ENCODE data around the gene PTPRN2. TPM values are rescaled to one million over a fixed set of nuclear protein-coding genes. Genes with fewer than 3 reads are reported as not detected.

PTPRN2 gene
- total RNA-seq, 1 donor from 2014 or later, result 0.33 TPM

GRCh38 chr7:157524731-157525130 is 1062.9 kb downstream of the PTPRN2 start:
- DNase-seq (ENCODE audit: low spot score), result no peak
- no peak for ATAC-seq

DNA sequence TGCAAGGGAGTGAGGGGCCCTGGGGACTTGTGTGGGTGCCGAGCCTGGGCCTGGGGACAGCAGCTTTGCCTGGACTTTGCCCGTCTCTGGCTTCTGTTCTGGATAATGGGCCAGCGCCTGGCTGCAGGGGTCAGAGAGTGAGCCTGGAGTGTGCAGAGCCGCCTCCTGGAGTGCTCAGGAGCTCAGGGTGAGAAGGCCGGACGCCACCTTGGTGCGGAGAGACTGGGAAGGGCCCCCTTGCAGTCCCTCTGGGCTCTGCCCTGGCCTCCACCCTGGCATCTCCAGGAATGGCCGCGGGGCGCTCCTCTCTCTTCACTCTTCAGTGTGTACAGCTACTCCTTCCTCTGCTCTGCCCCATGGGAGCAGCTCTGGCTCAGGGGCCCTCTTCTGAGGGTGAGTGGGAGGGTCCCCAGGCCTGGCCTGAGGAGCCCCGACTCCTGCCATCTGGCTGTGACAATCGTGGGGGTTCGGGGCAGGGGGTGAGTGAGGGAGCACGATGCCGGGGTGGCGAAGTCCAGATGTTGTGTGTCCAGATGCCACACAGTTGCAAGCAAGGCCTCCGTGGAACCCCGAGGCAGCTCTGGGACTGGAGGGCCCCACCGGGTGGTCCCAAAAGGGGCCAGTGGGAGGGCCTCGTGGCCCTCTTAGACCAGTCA is 1063.7 kb downstream of the PTPRN2 start:
- ATAC-seq (no peak), DNase-seq (ENCODE audit: low spot score) (peak; percentile 41)

DNA sequence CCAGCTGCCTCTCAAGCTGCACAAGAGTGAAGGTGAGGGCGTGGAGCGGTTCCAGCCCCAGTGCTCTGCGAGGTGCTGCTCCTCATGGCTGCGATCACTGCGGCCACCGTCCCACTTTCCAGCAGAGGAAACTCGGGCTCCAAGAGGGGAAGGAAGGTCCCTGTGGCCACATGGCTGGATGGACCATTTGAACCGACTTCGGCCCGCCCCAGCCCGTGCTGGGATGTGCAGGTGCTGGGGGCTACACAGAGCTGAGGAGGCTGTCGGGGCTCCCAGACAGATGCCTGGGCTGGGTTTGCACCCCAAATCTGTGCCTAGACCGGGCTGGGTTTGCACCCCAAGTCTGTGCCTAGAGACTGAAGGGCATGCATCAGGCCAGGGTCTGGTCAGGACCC is 1064.3 kb downstream of the PTPRN2 start:
- no peak for ATAC-seq
- no peak for DNase-seq (ENCODE audit: low spot score)

- ATAC-seq, result no peak
- DNase-seq (ENCODE audit: low spot score), result no peak
Observed at GRCh38 chr7:157522954-157523353, 1064.7 kb downstream of the PTPRN2 start.

- ATAC-seq (no peak), DNase-seq (ENCODE audit: low spot score) (peak; percentile 38)
Observed at GRCh38 chr7:157522189-157522588, 1065.4 kb downstream of the PTPRN2 start.

DNA sequence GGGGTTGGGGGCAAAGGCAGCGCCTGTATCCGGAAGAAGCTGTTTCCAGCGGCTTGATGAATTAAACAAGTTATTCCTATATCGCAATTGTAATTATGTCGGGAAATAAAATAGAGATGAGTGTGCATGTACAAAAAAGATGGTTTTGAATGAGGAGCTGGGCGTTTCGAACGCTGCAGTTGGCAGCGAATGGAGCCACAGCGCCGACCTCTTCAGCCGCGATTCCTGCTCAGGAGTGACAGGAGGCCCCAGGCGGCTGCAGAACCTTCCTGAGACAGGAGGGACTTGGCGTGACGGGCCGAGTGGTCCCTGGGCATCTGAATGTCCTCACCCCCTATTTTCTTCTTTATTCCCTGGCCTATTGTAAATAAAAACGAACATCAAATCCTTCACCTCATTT is 1065.9 kb downstream of the PTPRN2 start:
- peak; percentile 32 for DNase-seq (ENCODE audit: low spot score)
- no peak for ATAC-seq

DNA sequence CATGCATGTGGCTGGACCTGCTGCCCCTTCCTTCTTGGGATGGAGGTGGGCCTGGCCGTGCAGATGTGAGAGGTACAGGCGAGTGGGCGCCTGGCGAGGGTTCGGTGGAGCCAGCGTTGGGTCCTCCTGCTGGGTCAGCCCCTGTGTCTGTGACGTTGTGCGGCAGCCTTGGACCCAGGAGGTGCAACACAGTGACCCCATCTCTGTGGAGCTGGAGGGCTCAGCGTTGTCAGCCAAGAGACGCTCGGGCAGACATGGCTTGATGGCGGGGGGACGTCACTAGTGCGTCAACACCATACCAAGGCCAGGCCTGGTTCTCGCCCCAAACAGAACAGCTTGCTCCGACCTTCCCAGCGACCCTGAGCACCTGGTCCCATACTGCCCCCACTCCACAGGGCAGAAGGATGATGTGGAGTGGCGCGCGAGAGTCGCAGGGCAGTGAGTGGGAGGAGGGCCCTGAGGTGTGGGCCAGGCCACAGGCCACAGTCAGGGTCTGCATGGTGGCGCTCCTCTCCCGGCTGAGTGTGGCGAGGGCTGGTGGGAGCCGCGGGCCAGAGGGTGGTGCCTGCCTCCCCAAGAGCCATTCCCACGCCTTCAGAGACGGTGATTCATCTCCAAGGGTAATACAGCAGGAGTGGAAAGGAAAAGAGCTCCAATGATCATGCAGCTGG is 1066.4 kb downstream of the PTPRN2 start:
- DNase-seq (ENCODE audit: low spot score), result peak; percentile 42
- ATAC-seq, result no peak

- ATAC-seq (no peak), DNase-seq (ENCODE audit: low spot score) (no peak)
Observed at GRCh38 chr7:157520249-157520648, 1067.4 kb downstream of the PTPRN2 start.

- peak; percentile 38 for DNase-seq (ENCODE audit: low spot score)
- ATAC-seq, result no peak
Observed at GRCh38 chr7:157519798-157520244, 1067.8 kb downstream of the PTPRN2 start.

DNA sequence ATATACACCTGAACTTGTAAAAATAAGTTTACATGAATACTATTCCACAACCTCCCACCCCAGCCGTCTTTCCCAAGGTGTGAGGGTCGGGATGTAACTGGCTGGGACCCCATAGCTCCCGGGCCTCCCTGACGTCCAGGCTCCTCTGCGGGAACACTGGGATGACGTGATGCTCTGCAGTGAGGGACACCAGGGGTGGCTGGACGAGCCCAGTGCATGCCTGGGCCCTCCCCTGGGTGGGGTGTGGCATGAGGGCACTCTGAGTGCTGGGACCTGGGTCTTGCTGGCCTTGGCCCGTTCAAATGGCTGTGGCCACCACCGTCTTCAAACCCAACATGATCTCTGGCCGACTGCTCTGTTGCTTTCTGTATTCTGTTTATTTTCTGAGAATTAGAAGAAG is 1068.4 kb downstream of the PTPRN2 start:
- ATAC-seq (no peak), DNase-seq (ENCODE audit: low spot score) (peak; percentile 35)

DNA sequence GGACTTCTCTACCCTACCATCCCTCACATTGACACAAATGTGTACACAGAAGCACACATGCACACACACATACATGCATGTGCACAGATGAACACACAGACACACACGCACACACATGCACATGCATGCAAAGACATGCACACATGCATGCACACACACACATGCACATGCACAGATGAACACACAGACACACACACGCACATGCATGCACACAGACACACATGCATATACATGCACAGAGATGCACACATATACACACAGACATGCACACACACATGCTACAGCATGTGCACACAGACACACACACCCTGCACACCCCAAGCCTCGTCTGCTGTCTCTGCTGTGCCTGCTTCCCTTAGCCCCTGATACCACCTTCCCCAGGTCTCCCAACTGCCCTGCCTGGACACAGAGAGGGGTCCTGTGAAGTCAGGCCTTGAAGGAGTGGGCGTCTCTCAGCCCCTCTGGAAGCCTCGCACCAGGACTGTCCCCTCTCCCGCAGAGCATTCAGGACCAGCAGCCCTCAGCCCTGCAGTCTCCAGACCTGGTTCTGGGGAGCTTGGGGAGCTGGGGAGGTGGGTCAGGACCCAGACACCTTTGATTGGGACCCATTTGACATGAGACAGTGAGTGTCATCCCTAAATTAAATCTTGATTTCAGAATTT is 1069.0 kb downstream of the PTPRN2 start:
- ATAC-seq (no peak), DNase-seq (ENCODE audit: low spot score) (peak; percentile 40)

- ATAC-seq, result no peak
- peak; percentile 39 for DNase-seq (ENCODE audit: low spot score)
Observed at GRCh38 chr7:157517782-157518513, 1069.7 kb downstream of the PTPRN2 start.

- ATAC-seq (no peak), DNase-seq (ENCODE audit: low spot score) (peak; percentile 43)
Observed at GRCh38 chr7:157516911-157517781, 1070.5 kb downstream of the PTPRN2 start.

GRCh38 chr7:157516311-157516710 is 1071.3 kb downstream of the PTPRN2 start:
- no peak for ATAC-seq

DNA sequence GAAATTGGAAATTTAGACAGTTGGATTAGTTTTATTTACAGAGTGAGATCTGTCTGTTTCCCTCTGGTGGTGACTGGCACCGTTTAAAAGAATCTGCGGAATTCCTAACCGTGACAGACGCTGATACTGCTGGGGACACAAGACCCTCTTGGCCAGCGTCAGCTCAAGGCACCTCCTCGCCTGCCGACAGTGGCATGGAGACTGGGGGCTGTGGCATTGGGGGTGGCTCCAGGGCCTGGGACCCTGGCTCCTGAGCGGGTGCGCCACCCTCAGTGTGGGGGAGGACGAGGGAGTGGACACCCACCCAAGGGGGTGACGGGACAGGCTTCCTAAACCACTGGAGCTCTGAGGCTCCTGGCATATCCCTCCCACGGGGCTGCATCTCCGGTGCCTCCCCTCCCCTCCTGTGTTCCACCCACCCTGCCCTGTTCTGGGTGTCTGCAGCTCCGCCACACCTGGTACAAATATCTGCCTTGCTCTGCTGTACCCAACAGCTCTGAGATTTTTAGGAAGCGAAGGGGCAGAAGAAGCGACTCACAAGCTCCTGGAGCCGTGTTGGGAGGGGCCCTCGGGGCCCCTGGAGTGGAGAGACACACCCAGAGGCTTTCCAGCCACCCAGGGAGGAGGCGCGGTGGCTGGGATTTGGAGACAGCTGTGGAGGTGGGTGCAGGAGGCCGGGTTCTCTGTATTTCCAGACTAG is 1072.1 kb downstream of the PTPRN2 start:
- ATAC-seq (no peak), DNase-seq (ENCODE audit: low spot score) (peak; percentile 35)

More at GRCh38 chr7:157516311-157516710, 1071.3 kb downstream of the PTPRN2 start:
- peak; percentile 33 for DNase-seq (ENCODE audit: low spot score)

DNA sequence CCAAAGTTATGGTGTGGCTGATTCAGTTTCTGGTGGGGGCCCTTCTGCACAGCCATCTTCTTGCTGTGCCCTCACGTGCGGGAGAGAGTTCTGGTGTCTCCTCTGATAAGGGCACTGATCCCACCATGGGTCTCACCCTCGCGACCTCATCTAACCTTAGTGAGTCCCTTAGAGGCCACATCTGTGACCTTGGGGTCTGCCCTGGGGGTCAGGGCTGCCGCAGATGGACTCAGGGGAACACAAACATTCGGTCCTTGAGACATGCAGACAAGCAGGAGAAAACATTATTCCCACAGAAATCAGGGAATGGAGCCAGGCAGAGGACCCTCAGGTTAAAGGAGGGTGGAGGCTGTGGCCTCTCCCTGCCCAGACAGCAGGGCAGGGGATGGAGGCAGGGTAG is 1072.9 kb downstream of the PTPRN2 start:
- DNase-seq (ENCODE audit: low spot score), result no peak
- no peak for ATAC-seq

DNA sequence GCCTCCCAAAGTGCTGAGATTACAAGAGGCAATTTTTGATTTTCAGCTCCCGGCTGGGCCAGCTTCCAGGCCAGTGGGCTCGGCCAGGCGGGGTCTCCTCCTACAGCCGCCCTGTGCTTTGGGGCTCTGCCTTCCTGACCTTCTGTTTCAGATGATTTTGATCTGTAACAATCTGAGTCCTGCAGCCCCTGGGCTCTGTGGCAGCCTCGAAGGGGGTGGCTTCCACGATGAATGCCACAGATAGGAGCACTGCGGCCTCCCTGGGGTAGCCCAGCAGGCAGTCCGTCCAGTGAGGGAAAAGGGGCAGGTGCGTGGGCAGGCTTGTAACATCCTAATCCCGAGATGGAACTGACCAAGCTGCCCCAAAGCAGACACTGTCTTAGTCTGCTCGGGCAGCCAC is 1073.3 kb downstream of the PTPRN2 start:
- no peak for ATAC-seq
- peak; percentile 34 for DNase-seq (ENCODE audit: low spot score)

DNA sequence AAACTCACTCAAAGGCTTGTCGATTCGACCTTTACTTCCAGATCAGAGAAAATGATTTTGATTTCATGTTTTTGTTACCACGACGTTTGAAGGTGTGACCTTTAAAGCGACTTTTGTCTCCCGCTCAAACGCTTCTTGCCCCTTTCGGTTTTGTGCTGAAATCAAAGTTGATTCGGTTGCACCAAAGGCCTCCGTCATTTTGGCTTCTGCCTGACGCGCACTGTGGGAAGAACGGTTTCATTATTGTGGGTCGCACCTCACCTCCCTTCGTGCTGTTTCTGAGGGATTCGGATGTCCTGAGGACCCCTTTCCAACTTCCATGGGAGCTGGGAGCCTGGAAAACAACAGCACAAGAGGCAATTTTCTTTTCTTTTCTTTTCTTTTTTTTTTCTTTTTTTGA is 1073.9 kb downstream of the PTPRN2 start:
- no peak for DNase-seq (ENCODE audit: low spot score)

DNA sequence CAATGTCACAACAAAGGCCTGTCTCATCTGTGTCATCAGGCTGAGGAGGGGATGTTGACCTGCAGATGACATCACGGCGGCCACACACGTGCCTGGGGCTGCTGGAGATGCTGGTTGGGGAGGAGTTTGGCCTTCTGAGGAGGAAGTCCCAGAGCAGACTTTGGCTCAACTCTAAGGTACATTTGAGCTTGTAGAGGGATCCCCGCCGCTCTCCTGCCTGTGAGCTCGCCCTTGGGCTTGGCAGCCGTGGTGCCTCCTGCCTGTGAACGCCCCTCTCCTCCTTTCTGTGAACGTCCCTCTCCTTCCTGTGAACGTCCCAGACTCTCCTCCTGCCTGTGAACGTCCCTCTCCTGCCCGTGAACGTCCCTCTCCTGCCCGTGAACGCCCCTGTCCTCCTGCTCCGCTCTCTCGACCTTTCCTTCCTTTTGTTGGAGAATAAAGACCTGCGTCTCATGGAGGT is 1074.4 kb downstream of the PTPRN2 start:
- DNase-seq (ENCODE audit: low spot score) (peak; percentile 33), ATAC-seq (no peak)

More for the DNA sequence above, 1073.9 kb downstream of the PTPRN2 start:
- no peak for ATAC-seq

GRCh38 chr7:157509226-157509625 is 1078.4 kb downstream of the PTPRN2 start:
- ATAC-seq (no peak), DNase-seq (ENCODE audit: low spot score) (no peak)
